GM21717 (cell line): ENCODE measurements around the gene LZTS2.

Source experiments
- ATAC-seq: cut with Tn5 transposase; IDR thresholded peaks from one replicate; pipeline ENCODE4 v1.9.1; 2021; ENCODE audit warnings: mild to moderate bottlenecking, moderate library complexity; ENCODE audit not compliant: unreplicated experiment

The LZTS2 gene

DNA sequence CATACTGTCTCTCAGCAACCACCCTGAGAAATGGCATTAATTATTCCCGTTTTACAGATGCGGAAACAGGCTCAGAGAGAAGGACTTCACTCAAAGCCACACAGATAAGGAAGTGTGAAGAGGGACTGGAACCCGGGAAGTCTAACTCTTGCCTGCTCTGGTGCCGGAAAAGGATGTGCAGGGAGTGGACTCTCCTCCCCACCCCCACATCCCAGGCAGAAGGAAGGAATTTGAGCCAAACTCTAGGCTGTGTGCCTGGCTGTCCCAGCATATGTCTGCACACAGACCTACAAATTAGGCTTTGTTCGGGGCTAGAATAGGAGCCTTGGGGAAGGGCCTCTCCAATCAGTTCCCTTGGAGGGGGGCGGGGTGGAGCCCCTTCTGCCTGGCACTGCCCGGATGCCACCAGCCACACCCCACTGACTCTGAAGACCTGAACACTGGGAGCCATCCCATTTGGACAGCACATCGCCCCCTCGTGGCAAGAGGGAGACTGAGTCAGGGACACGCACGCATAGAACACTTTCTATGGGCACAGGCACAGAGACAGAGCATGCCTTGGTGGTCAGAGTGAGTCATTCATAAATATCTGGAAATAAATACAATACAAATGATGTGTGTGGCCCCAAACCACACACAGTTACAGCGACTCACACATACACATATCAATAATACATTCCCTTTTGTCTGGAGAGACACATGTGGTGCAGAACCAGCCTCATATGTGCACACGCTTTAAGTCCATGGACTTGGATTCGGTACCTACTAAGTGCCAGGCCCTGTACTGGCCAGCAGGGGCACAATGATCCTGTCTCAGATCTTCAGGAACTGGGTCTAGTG, 13.1 kb downstream of the LZTS2 start:
- ATAC-seq: peak; percentile 55

- no peak for ATAC-seq
Observed at GRCh38 chr10:101013365-101013825, 13.8 kb downstream of the LZTS2 start.

DNA sequence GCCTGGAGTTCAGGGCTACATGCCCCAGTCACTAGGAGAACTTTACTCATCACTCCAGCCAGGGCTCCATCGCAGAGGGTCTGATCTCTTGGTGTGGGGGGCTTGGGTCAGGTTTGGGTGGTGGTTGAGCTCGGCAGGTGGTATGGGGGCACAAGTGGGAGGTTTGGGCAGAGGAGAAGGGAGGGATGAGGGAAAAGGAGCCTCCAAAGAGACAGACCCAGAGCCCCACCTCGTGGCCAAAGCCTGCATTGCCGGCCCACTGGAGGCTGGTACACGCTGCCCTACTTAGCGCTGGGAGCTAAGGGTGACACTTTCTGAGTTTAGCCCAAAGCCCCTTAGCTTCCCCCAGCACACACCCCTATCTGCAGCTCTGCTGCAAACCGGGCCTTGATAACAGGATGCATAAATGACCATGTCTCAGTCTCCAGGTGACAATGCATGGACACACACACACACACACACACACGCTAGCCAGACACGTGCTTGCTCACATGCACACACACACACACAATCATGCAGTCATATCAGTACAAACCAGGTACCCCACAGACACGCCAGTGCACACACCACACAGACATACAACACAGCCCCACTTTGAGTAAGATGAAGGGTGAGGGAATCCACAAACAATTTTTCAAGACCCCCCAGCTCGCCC, 14.7 kb downstream of the LZTS2 start:
- ATAC-seq: peak; percentile 42

DNA sequence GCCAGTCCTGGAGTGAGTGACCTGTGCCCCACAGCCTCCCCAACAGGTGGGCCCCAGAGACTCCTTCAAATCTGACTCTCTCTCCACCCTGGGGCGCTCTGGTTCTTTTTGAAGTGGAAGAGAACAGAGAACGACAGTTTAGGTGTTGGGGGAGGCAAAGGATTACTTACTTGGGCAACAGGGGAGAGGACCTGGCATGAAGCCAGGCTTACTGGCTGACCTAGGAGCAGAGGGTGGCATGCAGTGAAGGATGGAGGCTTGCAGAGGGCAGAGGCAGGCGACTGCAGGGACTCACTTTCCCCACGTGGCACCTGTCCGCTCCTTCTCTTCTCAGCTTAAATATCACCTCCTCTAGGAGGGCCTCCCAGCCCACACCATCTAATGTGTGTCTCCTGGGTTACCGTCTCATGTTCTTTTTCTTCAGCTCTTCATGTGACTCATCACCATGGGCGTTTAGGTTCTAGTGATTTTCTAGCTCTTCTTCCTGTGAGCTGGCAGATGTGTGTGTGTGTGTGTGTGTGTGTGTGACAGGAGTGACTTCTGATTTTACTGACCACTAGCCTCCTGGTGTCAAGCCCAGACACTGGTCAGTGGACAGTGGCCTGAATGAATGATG, 15.5 kb downstream of the LZTS2 start:
- ATAC-seq: no peak

GRCh38 chr10:101015582-101015973, 16.0 kb downstream of the LZTS2 start:
- ATAC-seq: no peak

- no peak for ATAC-seq
Observed at GRCh38 chr10:101016814-101017213, 17.2 kb downstream of the LZTS2 start.

GRCh38 chr10:101018118-101018599, 18.6 kb downstream of the LZTS2 start:
- ATAC-seq: no peak

DNA sequence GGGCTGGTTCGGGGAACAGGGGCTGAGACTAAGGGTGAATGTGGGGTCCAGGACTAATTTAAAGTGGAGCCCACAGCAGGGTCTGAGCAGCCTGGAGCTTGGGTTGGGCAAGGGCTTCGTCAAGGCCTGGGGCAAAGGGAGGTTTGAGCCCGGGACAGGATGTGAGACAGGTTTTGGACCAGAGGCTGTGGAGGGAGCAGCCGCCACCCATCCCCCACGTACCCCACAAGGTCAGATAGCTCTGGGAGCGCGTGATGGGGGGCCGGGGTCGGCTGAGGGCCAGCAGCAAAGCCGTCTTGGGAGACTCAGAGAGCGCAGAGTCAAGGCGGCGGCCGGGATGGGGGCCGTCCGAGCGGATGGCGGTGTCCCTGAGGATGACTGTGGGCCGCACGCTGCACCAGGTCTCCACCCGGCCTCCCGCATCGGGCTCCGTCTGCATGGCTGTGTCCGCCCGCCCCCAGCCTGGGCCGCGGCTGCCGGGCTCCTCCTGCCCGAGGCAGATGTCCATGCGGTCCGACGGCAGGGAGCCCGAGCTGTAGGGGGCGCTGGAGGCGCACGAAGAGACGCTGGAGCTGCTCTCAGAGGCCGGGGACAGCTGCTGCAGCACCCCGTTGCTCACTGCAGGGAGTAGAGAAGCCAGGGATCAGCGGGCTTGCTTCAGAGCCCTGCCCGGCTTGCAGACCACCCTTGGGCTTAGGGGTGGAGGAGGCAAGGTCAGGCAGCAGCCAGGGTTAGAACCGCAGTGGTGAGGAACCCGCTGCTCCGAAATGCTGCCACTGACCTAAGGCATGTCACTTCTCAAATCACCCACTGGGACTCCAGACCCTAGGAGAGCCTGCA, 19.2 kb downstream of the LZTS2 start:
- no peak for ATAC-seq

DNA sequence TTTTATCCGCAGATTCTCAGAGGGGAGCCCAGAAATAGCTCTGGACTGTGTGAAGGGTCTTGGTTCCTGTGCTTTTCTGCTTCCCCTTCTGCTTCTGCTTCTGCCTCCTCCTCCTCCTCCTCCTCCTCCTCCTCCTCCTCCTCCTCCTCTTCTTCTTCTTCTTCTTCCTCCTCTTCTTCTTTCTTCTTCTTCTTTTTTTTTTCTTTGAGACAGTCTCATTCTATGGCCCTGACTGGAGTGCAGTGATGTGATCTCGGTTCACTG, 19.8 kb downstream of the LZTS2 start:
- no peak for ATAC-seq

DNA sequence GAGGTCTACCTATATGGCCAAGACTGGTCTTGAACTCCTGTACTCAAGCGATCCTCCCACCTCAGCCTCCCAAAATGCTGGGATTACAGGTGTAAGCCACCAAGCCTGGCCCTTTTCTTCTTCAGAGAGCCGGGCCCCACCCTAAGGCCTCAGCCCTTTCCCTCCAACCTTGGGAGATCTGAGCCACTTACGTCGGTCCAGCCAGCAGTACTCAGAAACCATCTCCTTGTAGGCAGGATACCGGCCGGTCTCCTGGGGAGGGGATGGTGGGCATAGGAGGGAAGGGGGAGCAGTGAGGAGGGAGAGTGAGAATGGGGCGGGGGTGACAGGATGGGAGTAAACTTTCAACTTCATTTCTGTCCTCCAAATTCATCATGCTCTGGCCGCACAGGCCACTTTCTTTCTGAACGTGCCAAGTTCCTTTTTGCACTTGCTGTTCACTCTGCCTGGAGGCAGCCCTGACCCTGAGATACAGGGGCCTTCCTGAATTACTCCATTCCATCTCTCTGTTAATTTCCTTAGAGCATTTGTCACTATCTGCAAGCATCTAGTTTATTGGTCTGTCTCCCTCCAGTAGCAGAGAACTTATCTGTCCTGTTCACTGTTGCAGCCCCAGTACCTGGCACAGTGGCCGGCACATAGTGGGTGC, 20.9 kb downstream of the LZTS2 start:
- no peak for ATAC-seq

DNA sequence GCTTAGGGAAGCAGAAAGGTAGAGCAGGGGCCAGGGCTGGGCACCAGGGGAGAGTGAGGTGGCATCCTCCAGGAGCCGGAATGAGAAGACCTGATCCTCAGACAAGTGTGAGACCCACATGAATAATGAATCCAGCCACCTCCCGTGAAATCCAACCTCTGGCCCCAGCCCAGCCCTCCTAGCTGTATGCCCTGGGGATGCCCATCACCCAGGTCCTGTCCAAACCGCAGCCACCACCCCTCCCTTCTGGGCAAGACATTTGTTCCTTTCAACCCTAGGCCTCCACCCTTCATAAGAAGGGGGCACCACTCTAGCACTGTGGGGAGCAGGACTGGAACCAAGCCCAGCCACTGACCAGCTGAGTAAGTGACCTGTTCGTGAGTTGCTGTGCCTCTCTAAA, 21.6 kb downstream of the LZTS2 start:
- no peak for ATAC-seq

DNA sequence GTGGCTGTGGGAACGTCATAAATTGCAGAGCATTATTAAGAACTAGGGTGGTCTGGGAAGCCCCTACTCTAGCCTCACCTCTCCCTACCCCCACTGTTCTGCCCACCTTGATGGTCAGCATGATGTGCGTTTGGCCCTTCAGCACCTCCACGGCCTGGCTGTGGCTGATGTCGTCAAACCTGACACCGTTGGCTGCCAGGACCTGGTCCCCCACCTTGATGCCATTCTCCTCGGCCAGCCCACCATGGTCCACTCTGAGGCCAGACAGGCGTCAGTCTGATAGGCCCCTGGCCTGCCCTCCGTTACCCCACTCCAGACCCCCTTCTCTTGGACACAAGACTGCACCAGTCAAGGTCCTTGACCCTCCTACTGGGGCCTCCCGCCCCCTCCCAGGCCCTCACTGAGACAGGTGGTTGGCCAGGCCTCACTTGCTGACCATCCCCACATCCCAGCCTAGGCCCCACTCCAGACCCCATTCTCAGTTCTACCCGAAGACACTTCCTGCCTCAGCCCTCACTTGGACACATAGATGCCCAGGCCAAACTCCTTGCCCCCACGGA, 22.2 kb downstream of the LZTS2 start:
- no peak for ATAC-seq

DNA sequence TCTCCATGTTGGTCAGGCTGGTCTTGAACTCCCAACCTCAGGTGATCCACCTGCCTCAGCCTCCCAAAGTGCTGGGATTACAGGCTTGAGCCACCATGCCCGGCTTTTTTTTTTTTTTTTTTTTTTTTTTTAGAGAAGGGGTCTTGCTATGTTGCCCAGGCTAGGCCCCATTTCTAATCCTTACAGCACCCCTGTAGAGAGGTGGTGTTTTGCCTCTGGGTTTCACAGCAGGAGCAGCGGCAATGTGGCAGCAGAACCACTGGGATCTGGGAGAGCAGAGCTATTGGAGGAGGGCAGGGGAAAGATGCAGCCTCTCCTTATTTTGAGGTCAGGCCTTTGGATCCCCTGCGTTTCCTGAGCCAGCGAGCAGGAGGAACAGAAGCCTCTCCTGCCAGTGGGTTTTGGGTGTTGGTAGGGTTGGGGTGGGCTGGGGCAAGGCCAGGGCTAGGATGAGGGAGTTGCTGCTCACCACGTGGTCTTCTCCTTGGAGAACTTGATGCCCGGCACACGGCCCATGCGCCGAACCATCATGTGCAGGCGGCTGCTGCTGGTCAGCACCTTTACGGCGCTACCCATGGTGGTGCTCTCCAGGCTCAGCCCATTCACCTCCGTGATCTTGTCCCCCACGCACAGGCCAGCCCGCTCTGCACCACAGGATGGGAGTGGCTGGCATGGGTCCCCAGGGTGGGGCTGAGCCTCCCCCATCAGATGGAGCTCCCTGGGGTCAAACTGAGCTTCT, 23.5 kb downstream of the LZTS2 start:
- no peak for ATAC-seq

DNA sequence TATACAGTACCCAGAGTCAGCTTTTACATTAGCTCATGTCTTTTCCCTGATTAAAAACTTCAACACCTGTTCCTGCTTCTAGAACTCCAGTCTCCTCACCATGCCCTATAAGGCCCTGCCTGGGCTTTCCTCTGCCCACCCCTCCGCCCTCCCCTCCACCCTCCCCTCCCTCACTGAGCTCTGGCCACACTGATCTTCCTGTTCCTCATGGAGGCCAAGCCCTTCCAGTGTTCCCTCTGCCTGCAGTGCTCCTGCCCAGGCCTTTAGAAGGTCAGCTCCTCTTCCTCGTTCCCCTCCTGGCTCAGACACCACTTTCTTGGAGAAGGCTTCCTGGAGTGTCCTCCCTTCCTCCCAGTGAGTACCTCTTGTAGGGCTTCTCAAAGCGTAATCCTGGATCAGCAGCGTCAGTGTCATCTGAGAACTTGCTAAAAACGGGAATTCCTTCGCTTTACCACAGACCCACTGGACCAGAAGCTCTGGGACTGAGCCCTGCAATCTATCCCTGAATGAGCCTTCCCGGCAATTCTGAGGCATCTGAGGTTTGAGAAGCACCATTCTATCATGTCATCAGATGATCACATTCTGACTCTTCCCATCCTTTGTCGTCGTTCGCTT, 27.6 kb downstream of the LZTS2 start:
- no peak for ATAC-seq

DNA sequence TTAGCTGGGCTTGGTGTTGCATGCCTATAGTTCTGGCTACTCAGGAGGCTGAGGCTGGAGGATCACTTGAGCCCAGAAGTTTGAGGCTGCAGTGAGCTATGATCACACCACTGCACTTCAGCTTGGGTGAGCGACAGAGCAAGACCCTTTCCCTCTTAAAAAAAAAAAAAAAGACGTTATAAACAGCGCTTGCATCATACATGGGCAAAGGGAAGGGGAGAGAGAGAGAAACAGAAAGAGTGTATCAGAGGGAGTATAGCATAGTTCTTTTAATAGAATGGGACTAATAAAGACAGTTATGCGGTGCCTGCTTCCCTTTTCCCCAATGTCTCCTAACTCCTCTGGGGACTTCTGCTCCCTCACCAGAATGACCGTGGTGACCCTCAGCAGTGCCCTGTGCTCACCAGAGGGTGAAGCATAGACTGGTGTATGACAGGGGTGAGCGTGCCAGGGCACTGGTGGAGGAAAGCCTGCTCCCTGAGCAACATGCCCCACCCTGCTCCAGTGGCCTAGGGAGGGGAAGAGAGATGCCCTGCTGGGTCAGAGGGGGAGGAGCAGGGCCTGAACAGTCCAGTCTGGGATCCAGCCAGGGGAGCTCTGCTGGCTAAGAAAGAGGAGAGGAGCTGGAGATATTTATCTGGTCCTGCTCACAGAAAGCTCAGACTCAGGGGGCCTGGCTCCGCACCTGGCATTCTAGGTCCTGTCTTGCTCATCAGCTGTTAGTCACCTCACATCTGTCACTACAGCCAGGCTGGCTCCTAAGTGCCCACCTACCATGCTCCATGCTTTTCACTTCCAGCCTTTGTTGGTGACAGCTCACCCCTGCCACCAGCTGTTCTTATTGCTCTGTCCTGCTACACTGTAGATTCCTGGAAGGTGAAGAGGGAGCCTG, 29.1 kb downstream of the LZTS2 start:
- no peak for ATAC-seq

DNA sequence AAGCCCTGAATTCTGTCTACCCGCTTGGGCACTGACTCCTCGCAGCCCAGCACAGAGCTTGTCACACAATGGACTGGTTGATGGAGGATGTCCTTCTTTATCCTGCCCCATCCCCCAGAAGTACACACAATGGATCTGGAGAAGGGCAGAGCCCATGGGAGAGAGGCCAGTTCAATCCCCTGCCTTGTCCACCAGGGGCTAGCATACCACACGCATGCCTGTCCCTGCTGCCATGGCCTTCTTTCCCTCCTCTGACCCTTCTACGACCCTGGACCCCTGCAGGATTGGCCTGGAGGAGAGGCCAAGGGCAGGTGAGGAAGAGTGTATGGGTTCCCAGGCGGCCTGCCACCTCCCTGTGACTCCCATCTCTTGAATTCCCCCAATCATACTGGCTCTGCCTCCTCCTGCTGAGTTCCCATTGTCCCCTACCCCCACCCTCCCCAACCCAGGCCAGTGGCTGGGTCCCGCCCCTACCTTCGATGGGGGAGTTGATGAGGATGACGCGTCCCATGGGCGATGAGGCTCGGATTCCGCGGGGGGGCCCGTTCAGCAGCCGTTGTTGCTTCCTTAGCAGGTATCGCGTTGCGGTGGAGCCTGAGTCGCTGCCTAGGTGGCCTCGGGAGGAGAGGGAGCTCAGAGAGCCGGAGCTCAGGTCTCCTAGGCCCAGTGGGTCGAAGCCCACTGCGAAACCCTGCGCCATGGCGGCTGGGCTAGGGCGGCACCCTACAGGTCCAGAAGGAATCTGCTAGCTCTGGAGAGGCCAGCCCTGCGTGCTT, 30.1 kb downstream of the LZTS2 start:
- no peak for ATAC-seq

GRCh38 chr10:101030496-101031127, 31.0 kb downstream of the LZTS2 start:
- no peak for ATAC-seq
